ENCODE measurements around the gene FBL.
"Not testable (repeated sequence)": the region's sequence is repeated elsewhere in the genome, so short reads cannot be mapped to it uniquely, and the experiment has no call there.

The FBL gene

GRCh38 chr19:39845933-39846677, at the start of gene FBL:
TSS of gene FBL (minus strand) at chr19:39846379. CDS start at chr19:39846300, 79 bp downstream.
- TF ChIP-seq CTCF (IDR thresholded peaks at IDR 0.05; ENCODE audit: low read depth, low read length), result no peak
- DNase-seq (ENCODE audit: extremely low read depth, low read depth), result peak; percentile 74

GRCh38 chr19:39895096-39895495, 48.9 kb upstream of the FBL start:
- DNase-seq (ENCODE audit: extremely low read depth, low read depth), result not testable (repeated sequence)

GRCh38 chr19:39894236-39894606, 48.0 kb upstream of the FBL start:
- not testable (repeated sequence) for DNase-seq (ENCODE audit: extremely low read depth, low read depth)

GRCh38 chr19:39893366-39894235, 47.4 kb upstream of the FBL start:
- not testable (repeated sequence) for DNase-seq (ENCODE audit: extremely low read depth, low read depth)

GRCh38 chr19:39892506-39892902, 46.3 kb upstream of the FBL start:
- not testable (repeated sequence) for DNase-seq (ENCODE audit: extremely low read depth, low read depth)

- DNase-seq (ENCODE audit: extremely low read depth, low read depth), result not testable (repeated sequence)
Observed at GRCh38 chr19:39891660-39892505, 45.7 kb upstream of the FBL start.

- no peak for DNase-seq (ENCODE audit: extremely low read depth, low read depth)
- no peak for TF ChIP-seq CTCF (IDR thresholded peaks at IDR 0.05; ENCODE audit: low read depth, low read length)
Observed at GRCh38 chr19:39890755-39891551, 44.8 kb upstream of the FBL start.

GRCh38 chr19:39889872-39890754, 43.9 kb upstream of the FBL start:
- not testable (repeated sequence) for DNase-seq (ENCODE audit: extremely low read depth, low read depth)

GRCh38 chr19:39887456-39887951, 41.3 kb upstream of the FBL start:
- not testable (repeated sequence) for DNase-seq (ENCODE audit: extremely low read depth, low read depth)

GRCh38 chr19:39885821-39886554, 39.8 kb upstream of the FBL start:
- not testable (repeated sequence) for DNase-seq (ENCODE audit: extremely low read depth, low read depth)

GRCh38 chr19:39884721-39885120, 38.5 kb upstream of the FBL start:
- DNase-seq (ENCODE audit: extremely low read depth, low read depth), result not testable (repeated sequence)

- not testable (repeated sequence) for DNase-seq (ENCODE audit: extremely low read depth, low read depth)
Observed at GRCh38 chr19:39882645-39883044, 36.5 kb upstream of the FBL start.

Data from AG09319 (cell line).